Lung (tissue), 12 donors: ENCODE measurements around the gene MEA1. TPM values are rescaled to one million over a fixed set of nuclear protein-coding genes. Genes with fewer than 3 reads are reported as not detected.

Source experiments
- ATAC-seq: fragments of 200-7000 bp; cut with Tn5 transposase; one replicate; pipeline ENCODE4 v1.9.1; 2020; ENCODE audit warnings: moderate number of reproducible peaks; ENCODE audit not compliant: insufficient read depth, low FRiP score
- DNase-seq, 3 donors: peaks; one replicate each; pipeline ENCODE4 v3.0.0-alpha.2; 2013 to 2017
- H3K27ac ChIP-seq, 2 donors: one replicate each; pipeline ENCODE4 v1.5.1; 2013; ENCODE audit warnings: mild to moderate bottlenecking in 2 of 2, moderate library complexity in 2 of 2, control low read depth in 1 of 2, inconsistent platforms in 1 of 2, low read depth in 1 of 2, low read length in 1 of 2
- H3K27me3 ChIP-seq, 3 donors: one replicate each; pipeline ENCODE4 v1.5.1; 2013; ENCODE audit warnings: low read length in 2 of 3; ENCODE audit not compliant: control insufficient read depth in 3 of 3, insufficient read depth in 3 of 3
- H3K36me3 ChIP-seq, 4 donors: one replicate each; pipeline ENCODE4 v1.5.1; 2013; ENCODE audit warnings: low read length in 4 of 4, mild to moderate bottlenecking in 1 of 4, moderate library complexity in 1 of 4; ENCODE audit not compliant: control insufficient read depth in 4 of 4, insufficient read depth in 4 of 4
- H3K4me1 ChIP-seq, 5 donors: one replicate each; pipeline ENCODE4 v1.5.1; 2013; ENCODE audit warnings: low read length in 5 of 5, mild to moderate bottlenecking in 2 of 5, moderate library complexity in 1 of 5; ENCODE audit not compliant: control insufficient read depth in 5 of 5, insufficient read depth in 5 of 5
- H3K4me3 ChIP-seq: one replicate; pipeline ENCODE4 v1.5.1; 2013; ENCODE audit warnings: mild to moderate bottlenecking, control low read depth, moderate library complexity
- H3K9ac ChIP-seq, 2 donors: one replicate each; pipeline ENCODE4 v1.5.1; 2013; ENCODE audit warnings: low read length in 2 of 2, control low read depth in 1 of 2; ENCODE audit not compliant: insufficient read depth in 1 of 2
- H3K9me3 ChIP-seq, 4 donors: one replicate each; pipeline ENCODE4 v1.5.1; 2013; ENCODE audit warnings: low read length in 3 of 4, mild to moderate bottlenecking in 1 of 4, moderate library complexity in 1 of 4; ENCODE audit not compliant: control insufficient read depth in 4 of 4, insufficient read depth in 3 of 4
- CTCF ChIP-seq: IDR thresholded peaks from 2 replicates; pipeline ENCODE4 v1.5.1; 2012; ENCODE audit warnings: mild to moderate bottlenecking; ENCODE audit errors: control extremely low read depth, extremely low read depth
- WGBS, 2 donors: extraction: QIAGEN DNeasy Blood & Tissue Kit; methylation state at CpG; one replicate each; pipeline ENCODE4 v1.1.7; 2013; 5-methylcytosine and 5-hydroxymethylcytosine counted together
- polyA plus RNA-seq, 2 donors: library from polyadenylated mRNA; stranded (reverse); fragments of 200-250 nt; gene quantifications; one replicate each; pipeline ENCODE4 v1.2.1, GENCODE V29; 2013
- total RNA-seq, 2 donors: library from RNA; depleted of rRNA in 1 of 2; stranded (reverse); fragments of >200 nt in 1 of 2; gene quantifications; one replicate each; pipeline ENCODE4 v1.2.1, GENCODE V29; 2014 to 2021
- donor health status: control.
- donor health status: control.
- donor health status: Bipolar disorder and iron deficiency.
- donor health status: healthy.
- donor health status: DM: yes; HTN: yes; CAD: no.

The MEA1 gene
- total and polyA plus RNA-seq, 4 donors: 32.5 to 113 (median 55.2) TPM

GRCh38 chr6:43026365-43026764, 12.6 kb upstream of the MEA1 start:
- no peak overlapping the region for H3K4me3 ChIP-seq
- WGBS, 2 donors: 97% methylated on average over 5 of the region's 5 CpGs

GRCh38 chr6:43024436-43024835, 10.7 kb upstream of the MEA1 start:
- Histone ChIP-seq H3K9me3 (no peaks in the 10 kb centered on the region), H3K4me3 (no peak overlapping the region), H3K36me3 (peaks cover 18 to 46% (median 34%) of the 10 kb centered on the region in 4 donors), H3K4me1 (peaks cover 0 to 14% (median 9%) of the 10 kb centered on the region in 5 donors), H3K27me3 (no peaks in the 10 kb centered on the region), H3K27ac (no peak overlapping the region), H3K9ac (peak overlapping the region in 1 of 2 donors; percentile 7)
- DNase-seq (no peak), ATAC-seq (no peak)
- WGBS, 2 donors: 91 to 100% methylated on average over 2 of the region's 2 CpGs
- no peak for TF ChIP-seq CTCF

More at GRCh38 chr6:43026365-43026764, 12.6 kb upstream of the MEA1 start:
- H3K27me3 ChIP-seq: no peaks in the 10 kb centered on the region
- no peak overlapping the region for H3K27ac ChIP-seq
- H3K9me3 ChIP-seq: no peaks in the 10 kb centered on the region
- no peak for ATAC-seq
- TF ChIP-seq CTCF: no peak
- H3K36me3 ChIP-seq: peaks cover 19 to 41% (median 39%) of the 10 kb centered on the region in 4 donors
- peaks cover 0 to 4% (median 0%) of the 10 kb centered on the region in 5 donors for H3K4me1 ChIP-seq
- no peak for DNase-seq
- no peak overlapping the region for H3K9ac ChIP-seq

GRCh38 chr6:43021270-43022047, 7.7 kb upstream of the MEA1 start, which contains the start of gene RRP36:
Gene RRP36, plus strand, starts transcription at chr6:43021623. Its CDS starts 32 bp downstream, at chr6:43021655.
- Histone ChIP-seq H3K4me3 (peak within 1 kb of the TSS; percentile 94), H3K27me3 (no peaks in the 10 kb centered on the region), H3K4me1 (peaks cover 0 to 16% (median 10%) of the 10 kb centered on the region in 5 donors), H3K9me3 (no peaks in the 10 kb centered on the region), H3K9ac (peak within 1 kb of the TSS in 1 of 2 donors; percentile 23), H3K27ac (peak within 1 kb of the TSS; percentile 90 to 96), H3K36me3 (peaks cover 21 to 45% (median 29%) of the 10 kb centered on the region in 4 donors)
- no peak for TF ChIP-seq CTCF
- ATAC-seq (peak; percentile 96), DNase-seq (peak; percentile 84 to 86 (median 85))
- WGBS, 2 donors: 0 to 1% methylated on average over 56 of the region's 56 CpGs
